ENCODE data around the gene WRNIP1. TPM values are rescaled to one million over a fixed set of nuclear protein-coding genes. Genes with fewer than 3 reads are reported as not detected.

Gene WRNIP1
- total and polyA plus RNA-seq, 9 of the 15 experiments (the other 6 are each of a cell fraction or from before 2014, with no cell fraction given): 13.2 to 63.6 (median 48.6) TPM

- TF ChIP-seq MCM3 (IDR thresholded peaks at IDR 0.05): no peak
- TF ChIP-seq CEBPG (CRISPR knock-in tag; IDR thresholded peaks at IDR 0.05): no peak
- TF ChIP-seq CEBPG (tag; conservative IDR thresholded peaks at IDR 0.05 in 1 of 2, IDR thresholded peaks at IDR 0.05 in 1 of 2): no peak
- 0 out of 2 replicates have a peak, but pooled peaks have one; percentile 47 for TF ChIP-seq NFATC3 (IDR thresholded peaks at IDR 0.05)
These were observed 15.1 kb upstream of the WRNIP1 start (continued) for GRCh38 chr6:2749969-2750600.

- H2AFZ ChIP-seq (ENCODE audit: low read depth, low read length): peak within 1 kb of the TSS; percentile 92
- BruUV-seq (replicated peaks): no TSS peak
- H4K20me1 ChIP-seq (replicated peaks; ENCODE audit: control insufficient read depth, insufficient read depth, low read length): no peaks in the 10 kb centered on the region
- H3K4me3 ChIP-seq: no peak within 1 kb of the TSS
- no peaks in the 10 kb centered on the region for H3K27me3 ChIP-seq (ENCODE audit: control insufficient read depth in 2 of 2, insufficient read depth in 2 of 2, low read length in 2 of 2)
- ChIA-PET CTCF (ENCODE audit: low intra/inter-chr PET ratio) (interaction anchor here (1.9 kb wide), 1 partner anchor 13 kb away, joined by 8 read pairs; no protein-coding TSS in a partner anchor), POLR2A (interaction anchor here (1.2 to 1.5 kb wide), 4 partner anchors 12 to 407 kb away, joined by 3 to 7 read pairs (median 4); partner anchors contain the start of gene TUBB2A)
- in situ Hi-C loops (cut with MboI): no loop called here
- no peaks in the 10 kb centered on the region for H3K9me1 ChIP-seq (ENCODE audit: control insufficient read depth, insufficient read depth, low read length)
- no peaks in the 10 kb centered on the region for H3K36me3 ChIP-seq (ENCODE audit: control insufficient read depth, insufficient read depth, low read length)
- DNase-seq (ENCODE audit: extremely low read depth in 1 of 4, low spot score in 3 of 4) (no peak), ATAC-seq (no peak), FAIRE-seq (no peak)
- no peaks in the 10 kb centered on the region for H3K9me3 ChIP-seq (replicated peaks; ENCODE audit: control insufficient read depth, insufficient read depth, low read depth, low read length)
- no peak within 1 kb of the TSS for H3K27ac ChIP-seq (ENCODE audit: extremely low read depth, low read depth, low read length)
- peak within 1 kb of the TSS; percentile 52 for H3K4me2 ChIP-seq (ENCODE audit: insufficient read depth, low read length)
- H3K9ac ChIP-seq (ENCODE audit: insufficient read depth in 1 of 2, low read depth in 2 of 2, low read length in 2 of 2): peak within 1 kb of the TSS in 1 of 2 experiments; percentile 12; a peak in 1 of 4 replicates
- peaks cover 8 to 32% of the 10 kb centered on the region in 2 experiments for H3K4me1 ChIP-seq (replicated peaks in 1 of 2; ENCODE audit: control insufficient read depth in 2 of 2, insufficient read depth in 2 of 2, low read length in 2 of 2)
- H3K79me2 ChIP-seq (ENCODE audit: control insufficient read depth, insufficient read depth, low read length): no peaks in the 10 kb centered on the region
- WGBS (ENCODE audit: insufficient coverage, low coverage, missing lambda C conversion rate): 52% methylated on average over 7 of the region's 7 CpGs
- intact Hi-C loops (cut with micrococcal nuclease): loop anchor here (1.0 kb wide), 1 partner anchor 13 kb away; no protein-coding TSS in a partner anchor
- TF ChIP-seq C11orf30 (IDR thresholded peaks at IDR 0.05; ENCODE audit: low read depth) (no peak), SRSF9 (IDR thresholded peaks at IDR 0.05; ENCODE audit: borderline replicate concordance, low read depth, low read length) (no peak), BCOR (IDR thresholded peaks at IDR 0.05) (peak; percentile 73), BDP1 (IDR thresholded peaks at IDR 0.05; ENCODE audit: insufficient read depth, insufficient read length) (no peak), ZBTB12 (CRISPR knock-in tag; IDR thresholded peaks at IDR 0.05) (no peak), MEIS2 (IDR thresholded peaks at IDR 0.05; ENCODE audit: partially characterized antibody) (no peak), NFATC3 (IDR thresholded peaks at IDR 0.05) (no peak), SMAD1 (IDR thresholded peaks at IDR 0.05; ENCODE audit: low read depth, low read length, partially characterized antibody) (no peak), HMBOX1 (IDR thresholded peaks at IDR 0.05) (no peak), UBTF (IDR thresholded peaks at IDR 0.05; ENCODE audit: borderline replicate concordance in 1 of 2, low read depth in 2 of 2, low read length in 2 of 2) (no peak), RCOR1 (IDR thresholded peaks at IDR 0.05; ENCODE audit: borderline replicate concordance in 1 of 2, low read depth in 2 of 2, low read length in 2 of 2) (no peak), RBM25 (IDR thresholded peaks at IDR 0.05; ENCODE audit: low read depth, low read length, severe bottlenecking) (peak; percentile 92), CBX5 (IDR thresholded peaks at IDR 0.05; ENCODE audit: borderline replicate concordance, low read depth) (no peak), NR3C1 (CRISPR knock-in tag; IDR thresholded peaks at IDR 0.05) (no peak), GABPA (tag; conservative IDR thresholded peaks at IDR 0.05; ENCODE audit: low read depth) (0 out of 2 replicates have a peak, but pooled peaks have one; percentile 18)
These were observed 14.4 kb upstream of the WRNIP1 start, which contains the start of gene MYLK4 for GRCh38 chr6:2750832-2751231. MYLK4 (minus strand) TSS chr6:2750922; CDS start chr6:2749294, 1,628 bp downstream.
